Neural progenitor cell (in vitro differentiated cells): ENCODE measurements around the gene P2RX1. TPM values are rescaled to one million over a fixed set of nuclear protein-coding genes. Genes with fewer than 3 reads are reported as not detected.

Experiments
- DNase-seq: peaks from one replicate; pipeline ENCODE4 v3.0.0-alpha.2; 2016; ENCODE audit warnings: low spot score
- H2AFZ ChIP-seq: fragments of 200-600 bp; sonication (generic); replicated peaks from 2 replicates; pipeline ENCODE4 v1.6.1; 2016; ENCODE audit warnings: antibody characterized with exemption
- H3F3A ChIP-seq: fragments of 200-600 bp; sonication (generic); 2 replicates; pipeline ENCODE4 v1.6.1; 2016; ENCODE audit warnings: antibody characterized with exemption, low read depth
- H3K27ac ChIP-seq: fragments of 200-600 bp; sonication (generic); 2 replicates; pipeline ENCODE4 v1.5.1; 2016; ENCODE audit warnings: mild to moderate bottlenecking
- H3K27me3 ChIP-seq: fragments of 200-600 bp; sonication (generic); 2 replicates; pipeline ENCODE4 v1.6.1; 2016; ENCODE audit warnings: mild to moderate bottlenecking, moderate library complexity
- H3K36me3 ChIP-seq: fragments of 200-600 bp; sonication (generic); 2 replicates; pipeline ENCODE4 v1.5.1; 2016
- H3K4me1 ChIP-seq: fragments of 200-600 bp; sonication (generic); 2 replicates; pipeline ENCODE4 v1.6.1; 2016; ENCODE audit warnings: mixed run types
- H3K4me2 ChIP-seq: fragments of 200-600 bp; sonication (generic); 2 replicates; pipeline ENCODE4 v1.6.1; 2016
- H3K4me3 ChIP-seq: fragments of 200-600 bp; sonication (generic); 2 replicates; pipeline ENCODE4 v1.5.1; 2016
- H3K79me2 ChIP-seq: fragments of 200-600 bp; sonication (generic); 2 replicates; pipeline ENCODE4 v1.6.1; 2016; ENCODE audit warnings: low read depth
- H3K9ac ChIP-seq: fragments of 200-600 bp; sonication (generic); 2 replicates; pipeline ENCODE4 v1.6.1; 2016
- H3K9me3 ChIP-seq: fragments of 200-600 bp; sonication (generic); 2 replicates; pipeline ENCODE4 v1.5.1; 2016; ENCODE audit warnings: low read depth
- H4K20me1 ChIP-seq: fragments of 200-600 bp; sonication (generic); 2 replicates; pipeline ENCODE4 v1.6.1; 2016; ENCODE audit warnings: low read depth
- H3K27ac Mint-ChIP-seq: 3 replicates; pipeline ENCODE4 v1.8.0; 2021; ENCODE audit warnings: mixed read lengths
- H3K27me3 Mint-ChIP-seq: 2 replicates; pipeline ENCODE4 v1.8.0; 2022; ENCODE audit warnings: low read depth, mild to moderate bottlenecking, inconsistent platforms, moderate library complexity, mixed read lengths; ENCODE audit not compliant: insufficient read depth
- H3K36me3 Mint-ChIP-seq: 3 replicates; pipeline ENCODE4 v1.8.0; 2021; ENCODE audit warnings: mixed read lengths
- H3K4me1 Mint-ChIP-seq: 3 replicates; pipeline ENCODE4 v1.8.0; 2021; ENCODE audit warnings: mixed read lengths
- H3K4me3 Mint-ChIP-seq: 3 replicates; pipeline ENCODE4 v1.8.0; 2021; ENCODE audit warnings: mild to moderate bottlenecking, moderate library complexity, mixed read lengths
- H3K9me3 Mint-ChIP-seq: 3 replicates; pipeline ENCODE4 v1.8.0; 2020; ENCODE audit warnings: mixed read lengths
- EZH2 ChIP-seq: fragments of 200-600 bp; sonication (generic); IDR thresholded peaks from 2 replicates; pipeline ENCODE4 v1.6.1; 2017; ENCODE audit warnings: antibody characterized with exemption, mild to moderate bottlenecking, moderate library complexity
- EZH2phosphoT487 ChIP-seq: fragments of 200-600 bp; sonication (generic); IDR thresholded peaks from 2 replicates; pipeline ENCODE4 v1.6.1; 2017; ENCODE audit warnings: antibody characterized with exemption
- total RNA-seq: library from RNA; depleted of rRNA; stranded (reverse); fragments of >200 nt; gene quantifications from 2 replicates; pipeline ENCODE4 v1.2.3, GENCODE V29; 2015; ENCODE audit warnings: low replicate concordance
- TF ChIP-seq, protein P1 (sequence below): fragments of 200-600 bp; sonication (generic); IDR thresholded peaks from 2 replicates; pipeline ENCODE4 v1.5.1; 2017; ENCODE audit warnings: antibody characterized with exemption, mild to moderate bottlenecking

P2RX1 gene
- total RNA-seq, 1 donor from 2014 or later, result not detected

DNA sequence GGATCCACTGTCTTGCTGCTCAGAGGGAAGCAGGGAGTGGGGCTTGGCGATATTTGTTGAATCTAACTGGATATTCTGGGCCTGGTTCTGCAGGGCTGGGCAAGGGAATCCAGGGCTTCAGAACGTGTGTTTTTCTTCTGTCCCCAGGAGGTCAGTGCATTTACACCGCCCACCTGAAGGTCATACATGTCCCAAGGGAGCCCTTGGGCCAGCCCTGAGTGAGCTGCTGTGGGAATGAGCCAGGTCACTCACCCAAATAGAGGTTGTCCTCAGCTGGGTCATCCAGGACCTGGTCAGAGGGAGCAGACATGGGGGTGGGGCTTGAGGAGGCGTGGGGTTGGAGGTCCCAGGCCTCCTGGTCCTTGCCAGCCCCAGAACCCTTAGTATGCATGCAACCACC lies 34.0 kb downstream of the P2RX1 start:
- Histone ChIP-seq H3K27ac (no peak overlapping the region), H3K9ac (no peak overlapping the region), H3K9me3 (no peaks in the 10 kb centered on the region), H2AFZ (no peak overlapping the region), H3K4me3 (no peak overlapping the region), H4K20me1 (peaks cover 4% of the 10 kb centered on the region), H3K4me1 (peaks cover 16% of the 10 kb centered on the region), H3K36me3 (no peaks in the 10 kb centered on the region), H3K79me2 (no peaks in the 10 kb centered on the region), H3K4me2 (no peak overlapping the region), H3K27me3 (no peaks in the 10 kb centered on the region), H3F3A (peaks cover 11% of the 10 kb centered on the region)
- TF ChIP-seq, protein P1, sequence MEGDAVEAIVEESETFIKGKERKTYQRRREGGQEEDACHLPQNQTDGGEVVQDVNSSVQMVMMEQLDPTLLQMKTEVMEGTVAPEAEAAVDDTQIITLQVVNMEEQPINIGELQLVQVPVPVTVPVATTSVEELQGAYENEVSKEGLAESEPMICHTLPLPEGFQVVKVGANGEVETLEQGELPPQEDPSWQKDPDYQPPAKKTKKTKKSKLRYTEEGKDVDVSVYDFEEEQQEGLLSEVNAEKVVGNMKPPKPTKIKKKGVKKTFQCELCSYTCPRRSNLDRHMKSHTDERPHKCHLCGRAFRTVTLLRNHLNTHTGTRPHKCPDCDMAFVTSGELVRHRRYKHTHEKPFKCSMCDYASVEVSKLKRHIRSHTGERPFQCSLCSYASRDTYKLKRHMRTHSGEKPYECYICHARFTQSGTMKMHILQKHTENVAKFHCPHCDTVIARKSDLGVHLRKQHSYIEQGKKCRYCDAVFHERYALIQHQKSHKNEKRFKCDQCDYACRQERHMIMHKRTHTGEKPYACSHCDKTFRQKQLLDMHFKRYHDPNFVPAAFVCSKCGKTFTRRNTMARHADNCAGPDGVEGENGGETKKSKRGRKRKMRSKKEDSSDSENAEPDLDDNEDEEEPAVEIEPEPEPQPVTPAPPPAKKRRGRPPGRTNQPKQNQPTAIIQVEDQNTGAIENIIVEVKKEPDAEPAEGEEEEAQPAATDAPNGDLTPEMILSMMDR, result no peak
- Mint-ChIP-seq H3K36me3 (peaks cover 2% of the 10 kb centered on the region), H3K27ac (no peak overlapping the region), H3K4me1 (peaks cover 42% of the 10 kb centered on the region), H3K27me3 (peaks cover 5% of the 10 kb centered on the region), H3K4me3 (no peak overlapping the region), H3K9me3 (no peaks in the 10 kb centered on the region)
- DNase-seq, result no peak

DNA sequence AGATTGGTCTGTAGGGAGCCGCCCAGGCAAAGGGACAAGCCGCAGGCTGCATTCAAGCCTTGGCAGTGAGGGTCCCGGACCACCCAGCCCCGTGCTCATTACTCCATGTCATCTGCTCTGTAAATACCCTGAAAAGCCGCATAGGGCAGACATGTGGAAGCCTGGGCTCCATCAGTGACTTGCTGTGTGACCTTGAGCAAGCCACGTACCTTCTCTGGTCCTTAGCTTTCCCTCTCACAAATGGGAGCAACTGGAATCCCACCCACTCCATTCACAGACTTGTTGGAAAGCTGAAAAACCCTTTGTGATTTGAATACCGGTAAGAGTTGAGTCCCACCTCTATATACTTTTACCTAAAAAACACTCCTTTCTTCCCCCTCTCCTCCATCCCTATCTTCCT lies 35.3 kb downstream of the P2RX1 start:
- Mint-ChIP-seq H3K4me3 (no peak overlapping the region), H3K27ac (no peak overlapping the region), H3K4me1 (peaks cover 32% of the 10 kb centered on the region), H3K9me3 (no peaks in the 10 kb centered on the region), H3K27me3 (peaks cover 4% of the 10 kb centered on the region), H3K36me3 (no peaks in the 10 kb centered on the region)
- no peaks in the 10 kb centered on the region for H3K9me3 ChIP-seq
- peaks cover 16% of the 10 kb centered on the region for H3K4me1 ChIP-seq
- no peaks in the 10 kb centered on the region for H3K79me2 ChIP-seq
- H3K36me3 ChIP-seq, result no peaks in the 10 kb centered on the region
- H3K27me3 ChIP-seq, result no peaks in the 10 kb centered on the region
- TF ChIP-seq, protein P1, result no peak
- TF ChIP-seq EZH2phosphoT487 (no peak), EZH2 (no peak)
- no peak for DNase-seq
- no peak overlapping the region for H3K9ac ChIP-seq
- H3F3A ChIP-seq, result peaks cover 11% of the 10 kb centered on the region
- no peak overlapping the region for H3K4me3 ChIP-seq
- no peak overlapping the region for H2AFZ ChIP-seq
- peaks cover 4% of the 10 kb centered on the region for H4K20me1 ChIP-seq
- no peak overlapping the region for H3K27ac ChIP-seq
- H3K4me2 ChIP-seq, result no peak overlapping the region

DNA sequence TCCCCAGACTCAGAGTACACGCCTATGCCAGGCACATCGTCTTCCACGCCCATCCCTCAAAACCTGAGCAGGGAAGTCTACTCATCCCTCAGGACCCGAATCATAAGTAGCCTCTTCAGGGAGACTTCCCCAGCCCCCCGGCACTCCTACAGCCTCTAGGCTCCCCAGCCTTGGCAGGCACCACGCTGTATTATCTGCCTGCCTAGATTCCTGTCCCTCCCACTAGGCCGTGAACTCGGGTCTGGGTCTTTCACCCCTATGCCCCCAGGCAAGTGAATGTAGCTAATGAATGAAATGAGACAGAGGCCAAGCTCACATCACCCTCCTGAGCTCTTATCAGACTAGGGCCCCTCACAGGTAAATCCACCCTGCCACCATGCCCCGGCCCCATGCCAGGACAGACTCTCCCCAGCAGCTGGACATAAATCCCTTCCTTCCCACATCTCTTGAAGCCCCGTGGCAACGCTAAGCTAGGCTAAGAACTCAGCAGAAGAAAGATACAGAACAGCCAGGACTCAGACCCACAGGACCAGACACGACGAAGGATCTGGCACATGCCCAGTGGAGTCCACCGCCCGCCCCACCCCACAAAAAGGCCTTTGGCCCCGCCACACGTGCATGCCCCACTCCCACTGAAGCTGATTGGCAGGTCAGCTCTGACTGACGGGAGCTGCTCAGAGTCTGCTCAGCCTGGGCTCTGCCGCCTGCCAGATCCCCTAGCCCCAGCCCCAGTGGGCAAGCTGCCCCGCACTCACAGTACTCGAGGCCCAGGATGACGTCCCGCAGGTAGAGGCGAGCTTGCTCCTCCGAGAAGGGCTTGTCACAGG lies 36.5 kb downstream of the P2RX1 start:
- Histone ChIP-seq H3K4me1 (peaks cover 16% of the 10 kb centered on the region), H2AFZ (no peak overlapping the region), H3K27me3 (no peaks in the 10 kb centered on the region), H3F3A (peaks cover 11% of the 10 kb centered on the region), H3K9ac (no peak overlapping the region), H3K4me3 (no peak overlapping the region), H3K36me3 (no peaks in the 10 kb centered on the region), H4K20me1 (peaks cover 4% of the 10 kb centered on the region), H3K4me2 (peak overlapping the region; percentile 39), H3K27ac (no peak overlapping the region), H3K9me3 (no peaks in the 10 kb centered on the region), H3K79me2 (no peaks in the 10 kb centered on the region)
- Mint-ChIP-seq H3K4me3 (peak overlapping the region; percentile 67), H3K4me1 (peaks cover 29% of the 10 kb centered on the region), H3K27me3 (peaks cover 4% of the 10 kb centered on the region), H3K27ac (peak overlapping the region; percentile 95), H3K36me3 (no peaks in the 10 kb centered on the region), H3K9me3 (no peaks in the 10 kb centered on the region)
- TF ChIP-seq EZH2phosphoT487 (no peak), EZH2 (no peak)
- TF ChIP-seq, protein P1, result no peak
- DNase-seq, result peak; percentile 27
